K562 (cell line): ENCODE results near the gene EIF5. TPM values are rescaled to one million over a fixed set of nuclear protein-coding genes. Genes with fewer than 3 reads are reported as not detected.

ENCODE experiments used
- BMI1 ChIP-seq: fragments of 150-350 bp; IDR thresholded peaks from 2 replicates; pipeline ENCODE4 v1.6.1; 2014; ENCODE audit warnings: low read length
- CHCHD3 ChIP-seq: fragments of 250-450 bp; sonication (Bioruptor Pico); IDR thresholded peaks from 2 replicates; pipeline ENCODE4 v2.1.2; 2022; ENCODE audit warnings: mild to moderate bottlenecking
- CREBBP ChIP-seq: IDR thresholded peaks from one replicate; pipeline ENCODE4 v1.6.1; 2012; ENCODE audit warnings: low read depth, mild to moderate bottlenecking, control low read depth, inconsistent platforms, low read length
- HMGN3 ChIP-seq: IDR thresholded peaks from 2 replicates; pipeline ENCODE4 v1.6.1; 2011; ENCODE audit warnings: borderline replicate concordance, low read depth, mild to moderate bottlenecking, mixed read lengths, low read length; ENCODE audit not compliant: insufficient read length; ENCODE audit errors: extremely low read depth
- HNRNPLL ChIP-seq: fragments of 200-400 bp; formaldehyde crosslinking; IDR thresholded peaks from 2 replicates; pipeline ENCODE4 v1.6.1; 2017; ENCODE audit warnings: low read length, low read depth, mild to moderate bottlenecking; ENCODE audit not compliant: poor library complexity, severe bottlenecking
- IFI16 ChIP-seq: fragments of 250-450 bp; sonication (Bioruptor Pico); IDR thresholded peaks from 2 replicates; pipeline ENCODE4 v2.1.2; 2022; ENCODE audit warnings: mild to moderate bottlenecking, inconsistent platforms
- JUND ChIP-seq, 2 experiments: IDR thresholded peaks; 2 replicates in 1 of 2; 3 replicates in 1 of 2; pipeline ENCODE4 v1.6.1; 2011; ENCODE audit warnings: borderline replicate concordance in 2 of 2, low read depth in 2 of 2, low read length in 2 of 2, improper control_type of control experiment in 1 of 2, missing biosample characterization in 1 of 2, missing genetic modification characterization in 1 of 2, missing genetic modification reagents in 1 of 2
- KAT7 ChIP-seq: sonication (generic); formaldehyde crosslinking; IDR thresholded peaks from 2 replicates; pipeline ENCODE4 v1.8.0; 2022; ENCODE audit warnings: missing genetic modification reagents, mild to moderate bottlenecking, borderline replicate concordance
- MAFF ChIP-seq: IDR thresholded peaks from 2 replicates; pipeline ENCODE4 v1.6.1; 2012; ENCODE audit warnings: low read length, improper control_type of control experiment
- RBM25 ChIP-seq: fragments of 200-400 bp; formaldehyde crosslinking; IDR thresholded peaks from 2 replicates; pipeline ENCODE4 v1.6.1; 2018; ENCODE audit warnings: low read length, low read depth, moderate library complexity; ENCODE audit not compliant: severe bottlenecking
- SIN3A ChIP-seq, 2 experiments: fragments of 150-350 bp in 1 of 2; IDR thresholded peaks; 2 replicates each; pipeline ENCODE4 v1.6.1; 2011 to 2016; ENCODE audit warnings: borderline replicate concordance in 2 of 2, low read depth in 2 of 2, low read length in 2 of 2, mild to moderate bottlenecking in 2 of 2, moderate library complexity in 2 of 2; ENCODE audit not compliant: control insufficient read depth in 1 of 2
- SMARCE1 ChIP-seq: fragments of 450-650 bp; IDR thresholded peaks from 2 replicates; pipeline ENCODE4 v1.7.1; 2016; ENCODE audit warnings: mild to moderate bottlenecking
- WHSC1 ChIP-seq: IDR thresholded peaks from one replicate; pipeline ENCODE4 v1.6.1; 2012; ENCODE audit warnings: low read length, control low read depth, inconsistent platforms
- ZSCAN29 ChIP-seq: fragments of 450-650 bp; IDR thresholded peaks from 2 replicates; pipeline ENCODE4 v1.6.1; 2017
- polyA plus RNA-seq, 8 experiments: library from polyadenylated mRNA; depleted of rRNA in 4 of 8; stranded (reverse) in 5 of 8; unstranded in 3 of 8; fragments of >200 nt; fragmentation: Nextera tagmentation in 2 of 8; fragmentation: Illumina TruSeq in 1 of 8; extraction: Ambion mirVana in 2 of 8; extraction: Trizol in 1 of 8; gene quantifications; 2 replicates each; pipeline versions ENCODE4 v1.2.1 to v1.2.3, GENCODE V29; 2011 to 2014; ENCODE audit warnings: inconsistent platforms in 1 of 8, missing spikeins in 1 of 8
- total RNA-seq, 7 experiments: library from RNA; depleted of rRNA in 6 of 7; stranded (reverse); fragments of >200 nt in 6 of 7; fragmentation: Illumina TruSeq in 2 of 7; extraction: Trizol in 2 of 7; gene quantifications; 2 replicates each; pipeline versions ENCODE4 v1.2.1 to v1.2.3, GENCODE V29; 2011 to 2021; ENCODE audit warnings: low replicate concordance in 1 of 7
- TF ChIP-seq, protein P1 (sequence below): fragments of 200-400 bp; formaldehyde crosslinking; IDR thresholded peaks from 2 replicates; pipeline ENCODE4 v1.6.1; 2017; ENCODE audit warnings: mild to moderate bottlenecking, low read depth, low read length, moderate library complexity
- TF ChIP-seq, protein P2 (sequence below): sonication (generic); formaldehyde crosslinking; IDR thresholded peaks from 2 replicates; pipeline ENCODE4 v1.8.0; 2022; ENCODE audit warnings: mild to moderate bottlenecking, missing genetic modification reagents
- TF ChIP-seq, protein P3 (sequence below): fragments of 150-350 bp; IDR thresholded peaks from 2 replicates; pipeline ENCODE4 v1.6.1; 2014; ENCODE audit warnings: low read depth, mild to moderate bottlenecking, low read length, borderline replicate concordance
- TF ChIP-seq, protein P4 (sequence below): fragments of 250-450 bp; sonication (Bioruptor Pico); IDR thresholded peaks from 2 replicates; pipeline ENCODE4 v1.4.0; 2020; ENCODE audit warnings: borderline replicate concordance
- TF ChIP-seq, protein P5 (sequence below), 2 experiments: fragments of 450-650 bp in 1 of 2; sonication (generic) in 1 of 2; formaldehyde crosslinking; conservative IDR thresholded peaks; 2 replicates each; pipeline versions ENCODE4 v1.4.0 to v1.8.1; 2020 to 2022; ENCODE audit warnings: mild to moderate bottlenecking in 1 of 2, missing genetic modification reagents in 1 of 2

The EIF5 gene
- total and polyA plus RNA-seq, 9 of the 15 experiments (the other 6 are each of a cell fraction or from before 2014, with no cell fraction given) = 92.7 to 442 (median 190) TPM

DNA sequence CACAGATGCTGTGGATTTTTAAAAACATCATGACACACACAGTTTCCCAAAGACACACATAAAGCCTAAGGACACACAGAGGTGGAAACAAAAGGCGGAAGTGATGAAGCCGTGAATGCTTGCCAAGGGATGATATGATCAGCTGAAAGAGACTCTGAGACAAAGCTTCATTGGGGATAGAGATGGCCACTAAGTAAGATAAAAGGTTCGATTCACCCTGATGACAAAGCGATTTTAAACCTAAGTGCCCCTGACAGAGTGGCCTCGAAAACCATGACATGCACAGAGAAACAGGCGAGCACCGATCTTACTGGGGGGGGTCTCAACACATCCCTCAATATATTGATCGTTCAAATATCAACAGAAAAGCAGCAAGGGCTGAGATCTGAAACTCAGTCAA, 20.3 kb upstream of the EIF5 start (continued):
- TF ChIP-seq, protein P1, sequence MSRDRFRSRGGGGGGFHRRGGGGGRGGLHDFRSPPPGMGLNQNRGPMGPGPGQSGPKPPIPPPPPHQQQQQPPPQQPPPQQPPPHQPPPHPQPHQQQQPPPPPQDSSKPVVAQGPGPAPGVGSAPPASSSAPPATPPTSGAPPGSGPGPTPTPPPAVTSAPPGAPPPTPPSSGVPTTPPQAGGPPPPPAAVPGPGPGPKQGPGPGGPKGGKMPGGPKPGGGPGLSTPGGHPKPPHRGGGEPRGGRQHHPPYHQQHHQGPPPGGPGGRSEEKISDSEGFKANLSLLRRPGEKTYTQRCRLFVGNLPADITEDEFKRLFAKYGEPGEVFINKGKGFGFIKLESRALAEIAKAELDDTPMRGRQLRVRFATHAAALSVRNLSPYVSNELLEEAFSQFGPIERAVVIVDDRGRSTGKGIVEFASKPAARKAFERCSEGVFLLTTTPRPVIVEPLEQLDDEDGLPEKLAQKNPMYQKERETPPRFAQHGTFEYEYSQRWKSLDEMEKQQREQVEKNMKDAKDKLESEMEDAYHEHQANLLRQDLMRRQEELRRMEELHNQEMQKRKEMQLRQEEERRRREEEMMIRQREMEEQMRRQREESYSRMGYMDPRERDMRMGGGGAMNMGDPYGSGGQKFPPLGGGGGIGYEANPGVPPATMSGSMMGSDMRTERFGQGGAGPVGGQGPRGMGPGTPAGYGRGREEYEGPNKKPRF = no peak
- TF ChIP-seq BMI1 (no peak), KAT7 (CRISPR knock-in tag) (no peak), CHCHD3 (CRISPR knock-in tag) (no peak), SIN3A (IDR thresholded peaks at IDR 0.05; ENCODE audit: borderline replicate concordance in 2 of 2, control insufficient read depth in 1 of 2, low read depth in 2 of 2, low read length in 2 of 2) (no peak), IFI16 (CRISPR knock-in tag) (no peak), HNRNPLL (no peak), WHSC1 (no peak), CREBBP (no peak), ZSCAN29 (no peak), HMGN3 (no peak), RBM25 (no peak), JUND (IDR thresholded peaks at IDR 0.05; ENCODE audit: borderline replicate concordance, low read depth, low read length) (peak; percentile 57), JUND (tag; IDR thresholded peaks at IDR 0.05; ENCODE audit: borderline replicate concordance, low read depth, low read length) (peak; percentile 18; the same call in 1 of the 3 replicates), SMARCE1 (no peak; the same call in none of the 2 replicates), MAFF (peak; percentile 48; the same call in 1 of the 2 replicates)
- TF ChIP-seq, protein P2, sequence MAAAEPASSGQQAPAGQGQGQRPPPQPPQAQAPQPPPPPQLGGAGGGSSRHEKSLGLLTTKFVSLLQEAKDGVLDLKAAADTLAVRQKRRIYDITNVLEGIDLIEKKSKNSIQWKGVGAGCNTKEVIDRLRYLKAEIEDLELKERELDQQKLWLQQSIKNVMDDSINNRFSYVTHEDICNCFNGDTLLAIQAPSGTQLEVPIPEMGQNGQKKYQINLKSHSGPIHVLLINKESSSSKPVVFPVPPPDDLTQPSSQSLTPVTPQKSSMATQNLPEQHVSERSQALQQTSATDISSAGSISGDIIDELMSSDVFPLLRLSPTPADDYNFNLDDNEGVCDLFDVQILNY (CRISPR knock-in tag) = no peak
- TF ChIP-seq, protein P3, sequence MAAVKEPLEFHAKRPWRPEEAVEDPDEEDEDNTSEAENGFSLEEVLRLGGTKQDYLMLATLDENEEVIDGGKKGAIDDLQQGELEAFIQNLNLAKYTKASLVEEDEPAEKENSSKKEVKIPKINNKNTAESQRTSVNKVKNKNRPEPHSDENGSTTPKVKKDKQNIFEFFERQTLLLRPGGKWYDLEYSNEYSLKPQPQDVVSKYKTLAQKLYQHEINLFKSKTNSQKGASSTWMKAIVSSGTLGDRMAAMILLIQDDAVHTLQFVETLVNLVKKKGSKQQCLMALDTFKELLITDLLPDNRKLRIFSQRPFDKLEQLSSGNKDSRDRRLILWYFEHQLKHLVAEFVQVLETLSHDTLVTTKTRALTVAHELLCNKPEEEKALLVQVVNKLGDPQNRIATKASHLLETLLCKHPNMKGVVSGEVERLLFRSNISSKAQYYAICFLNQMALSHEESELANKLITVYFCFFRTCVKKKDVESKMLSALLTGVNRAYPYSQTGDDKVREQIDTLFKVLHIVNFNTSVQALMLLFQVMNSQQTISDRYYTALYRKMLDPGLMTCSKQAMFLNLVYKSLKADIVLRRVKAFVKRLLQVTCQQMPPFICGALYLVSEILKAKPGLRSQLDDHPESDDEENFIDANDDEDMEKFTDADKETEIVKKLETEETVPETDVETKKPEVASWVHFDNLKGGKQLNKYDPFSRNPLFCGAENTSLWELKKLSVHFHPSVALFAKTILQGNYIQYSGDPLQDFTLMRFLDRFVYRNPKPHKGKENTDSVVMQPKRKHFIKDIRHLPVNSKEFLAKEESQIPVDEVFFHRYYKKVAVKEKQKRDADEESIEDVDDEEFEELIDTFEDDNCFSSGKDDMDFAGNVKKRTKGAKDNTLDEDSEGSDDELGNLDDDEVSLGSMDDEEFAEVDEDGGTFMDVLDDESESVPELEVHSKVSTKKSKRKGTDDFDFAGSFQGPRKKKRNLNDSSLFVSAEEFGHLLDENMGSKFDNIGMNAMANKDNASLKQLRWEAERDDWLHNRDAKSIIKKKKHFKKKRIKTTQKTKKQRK = no peak
- TF ChIP-seq, protein P4, sequence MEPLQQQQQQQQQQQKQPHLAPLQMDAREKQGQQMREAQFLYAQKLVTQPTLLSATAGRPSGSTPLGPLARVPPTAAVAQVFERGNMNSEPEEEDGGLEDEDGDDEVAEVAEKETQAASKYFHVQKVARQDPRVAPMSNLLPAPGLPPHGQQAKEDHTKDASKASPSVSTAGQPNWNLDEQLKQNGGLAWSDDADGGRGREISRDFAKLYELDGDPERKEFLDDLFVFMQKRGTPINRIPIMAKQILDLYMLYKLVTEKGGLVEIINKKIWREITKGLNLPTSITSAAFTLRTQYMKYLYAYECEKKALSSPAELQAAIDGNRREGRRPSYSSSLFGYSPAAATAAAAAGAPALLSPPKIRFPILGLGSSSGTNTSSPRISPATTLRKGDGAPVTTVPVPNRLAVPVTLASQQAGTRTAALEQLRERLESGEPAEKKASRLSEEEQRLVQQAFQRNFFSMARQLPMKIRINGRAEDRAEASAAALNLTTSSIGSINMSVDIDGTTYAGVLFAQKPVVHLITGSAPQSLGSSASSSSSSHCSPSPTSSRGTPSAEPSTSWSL (CRISPR knock-in tag) = no peak
- TF ChIP-seq, protein P5, sequence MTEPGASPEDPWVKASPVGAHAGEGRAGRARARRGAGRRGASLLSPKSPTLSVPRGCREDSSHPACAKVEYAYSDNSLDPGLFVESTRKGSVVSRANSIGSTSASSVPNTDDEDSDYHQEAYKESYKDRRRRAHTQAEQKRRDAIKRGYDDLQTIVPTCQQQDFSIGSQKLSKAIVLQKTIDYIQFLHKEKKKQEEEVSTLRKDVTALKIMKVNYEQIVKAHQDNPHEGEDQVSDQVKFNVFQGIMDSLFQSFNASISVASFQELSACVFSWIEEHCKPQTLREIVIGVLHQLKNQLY (CRISPR knock-in tag; conservative IDR thresholded peaks at IDR 0.05) = no peak
